ENCODE measurements around the gene TMEM272.
"Not testable (repeated sequence)": the region's sequence is repeated elsewhere in the genome, so short reads cannot be mapped to it uniquely, and the experiment has no call there.

Gene TMEM272

GRCh38 chr13:51827254-51827653 lies 17.7 kb downstream of the TMEM272 start:
- no peak for DNase-seq
- intact Hi-C loops (cut with DNase I), result no loop called here

- no peak for DNase-seq
- intact Hi-C loops (cut with DNase I), result no loop called here
These were observed 18.4 kb downstream of the TMEM272 start for GRCh38 chr13:51826606-51827005.

- intact Hi-C loops (cut with DNase I), result no loop called here
- no peak for DNase-seq
These were observed 19.2 kb downstream of the TMEM272 start for GRCh38 chr13:51825681-51826254.

GRCh38 chr13:51825165-51825592 lies 19.8 kb downstream of the TMEM272 start:
- intact Hi-C loops (cut with DNase I), result no loop called here
- no peak for DNase-seq

- DNase-seq; intact Hi-C loops (cut with DNase I): not testable (repeated sequence)
These were observed 20.3 kb downstream of the TMEM272 start for GRCh38 chr13:51824712-51825111.

GRCh38 chr13:51823863-51824262 lies 21.1 kb downstream of the TMEM272 start:
- no peak for DNase-seq
- intact Hi-C loops (cut with DNase I), result no loop called here

- DNase-seq, result no peak
- intact Hi-C loops (cut with DNase I), result no loop called here
These were observed 21.6 kb downstream of the TMEM272 start for GRCh38 chr13:51823359-51823758.

- no peak for DNase-seq
- intact Hi-C loops (cut with DNase I), result no loop called here
These were observed 22.7 kb downstream of the TMEM272 start for GRCh38 chr13:51822106-51822815.

GRCh38 chr13:51821606-51822005 lies 23.4 kb downstream of the TMEM272 start:
- no peak for DNase-seq
- intact Hi-C loops (cut with DNase I), result no loop called here

GRCh38 chr13:51820016-51820597 lies 24.9 kb downstream of the TMEM272 start:
- no peak for DNase-seq
- intact Hi-C loops (cut with DNase I), result no loop called here

- no peak for DNase-seq
- intact Hi-C loops (cut with DNase I), result loop anchor here (5.0 kb wide), 1 partner anchor 308 kb away; the partner anchor contains the start of gene NEK5
These were observed 25.4 kb downstream of the TMEM272 start for GRCh38 chr13:51819544-51819943.

- intact Hi-C loops (cut with DNase I), result loop anchor here (5.0 kb wide), 1 partner anchor 308 kb away; the partner anchor contains the start of gene NEK5
- DNase-seq, result peak in 4 of 10 donors; percentile 19 to 25 (median 23)
These were observed 26.0 kb downstream of the TMEM272 start for GRCh38 chr13:51818781-51819511.

- intact Hi-C loops (cut with DNase I), result loop anchor here (5.0 kb wide), 1 partner anchor 309 kb away; the partner anchor contains the start of gene NEK5
- DNase-seq, result no peak
These were observed 26.7 kb downstream of the TMEM272 start for GRCh38 chr13:51818276-51818675.

- intact Hi-C loops (cut with DNase I), result loop anchor here (5.0 kb wide), 1 partner anchor 310 kb away; the partner anchor contains the start of gene NEK5
- DNase-seq, result peak in 1 of 10 donors; percentile 66
These were observed 27.3 kb downstream of the TMEM272 start for GRCh38 chr13:51817717-51818116.

- no peak for DNase-seq
- intact Hi-C loops (cut with DNase I), result loop anchor here (5.0 kb wide), 1 partner anchor 311 kb away; the partner anchor contains the start of gene NEK5
These were observed 28.2 kb downstream of the TMEM272 start for GRCh38 chr13:51816604-51817249.

- intact Hi-C loops (cut with DNase I), result loop anchor here (5.0 kb wide), 1 partner anchor 311 kb away; the partner anchor contains the start of gene NEK5
- DNase-seq, result no peak
These were observed 29.1 kb downstream of the TMEM272 start for GRCh38 chr13:51815848-51816247.

GRCh38 chr13:51814825-51815650 lies 29.9 kb downstream of the TMEM272 start:
- intact Hi-C loops (cut with DNase I), result loop anchor here (5.0 kb wide), 1 partner anchor 312 kb away; the partner anchor contains the start of gene NEK5
- peak in 6 of 10 donors; percentile 23 to 81 (median 64) for DNase-seq

- intact Hi-C loops (cut with DNase I), result no loop called here
- no peak for DNase-seq
These were observed 30.9 kb downstream of the TMEM272 start for GRCh38 chr13:51814071-51814470.

GRCh38 chr13:51811920-51812451 lies 33.0 kb downstream of the TMEM272 start:
- intact Hi-C loops (cut with DNase I), result no loop called here
- DNase-seq, result no peak

Data from posterior cingulate gyrus (tissue), 11 donors.